ENCODE data around the gene HGS.
A peak's percentile ranks its signal among the peaks of the same experiment; 100 is the strongest.

The HGS gene

DNA sequence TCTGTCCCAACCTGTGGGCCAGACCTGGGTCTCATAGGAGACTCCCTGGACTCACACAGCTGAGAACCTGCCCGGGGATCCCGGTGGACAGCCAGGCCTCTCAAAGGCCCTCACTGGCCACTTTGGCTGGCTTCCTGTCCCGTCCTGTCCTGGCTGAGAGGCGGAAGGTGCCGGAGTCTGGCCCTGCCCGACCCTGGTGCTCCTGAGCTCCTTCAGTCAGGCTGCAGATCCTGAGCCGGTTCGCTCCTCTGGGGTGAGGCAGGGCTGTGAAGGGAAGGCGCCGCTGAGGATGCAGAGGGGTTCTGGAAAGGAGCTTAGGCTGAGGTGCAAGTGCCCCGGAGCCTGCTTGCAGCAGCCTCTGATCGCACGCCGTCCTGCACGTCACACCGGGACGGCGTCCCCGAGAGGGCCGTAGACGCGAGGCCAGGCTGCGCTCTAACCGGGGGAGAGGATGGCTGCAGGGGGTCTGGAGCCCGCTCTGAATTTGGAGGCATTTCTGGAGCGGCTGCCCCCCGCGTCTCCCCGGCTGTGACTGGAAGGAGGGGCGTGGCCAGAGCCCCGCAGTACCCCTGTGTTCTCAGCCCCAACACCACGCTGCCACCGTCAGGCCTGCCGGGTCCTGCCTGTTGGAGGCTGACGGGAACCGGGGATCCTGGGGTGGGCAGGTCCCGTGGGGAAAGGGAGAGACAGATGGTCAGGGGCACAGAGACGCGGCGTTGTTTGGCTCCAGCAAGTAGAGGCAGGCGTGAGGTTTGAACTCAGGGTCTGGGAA lies 4.1 kb downstream of the HGS start:
- DNase-seq, result no peak

DNA sequence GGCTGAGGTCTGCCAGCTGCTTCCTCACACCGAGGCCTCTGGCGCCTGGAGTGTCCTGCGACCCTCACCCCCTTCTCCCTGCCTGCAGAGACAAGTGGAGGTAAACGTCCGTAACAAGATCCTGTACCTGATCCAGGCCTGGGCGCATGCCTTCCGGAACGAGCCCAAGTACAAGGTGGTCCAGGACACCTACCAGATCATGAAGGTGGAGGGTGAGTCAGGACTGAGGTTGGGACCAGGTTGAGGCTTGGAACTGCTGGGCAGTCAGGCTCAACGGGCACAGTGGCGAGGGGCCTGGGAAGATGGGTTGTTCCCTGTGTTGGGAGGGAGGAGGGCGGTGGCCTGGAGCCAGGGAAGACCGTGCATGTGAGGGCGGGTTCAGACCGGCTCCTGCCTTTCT lies 4.8 kb downstream of the HGS start:
- no peak for DNase-seq

DNA sequence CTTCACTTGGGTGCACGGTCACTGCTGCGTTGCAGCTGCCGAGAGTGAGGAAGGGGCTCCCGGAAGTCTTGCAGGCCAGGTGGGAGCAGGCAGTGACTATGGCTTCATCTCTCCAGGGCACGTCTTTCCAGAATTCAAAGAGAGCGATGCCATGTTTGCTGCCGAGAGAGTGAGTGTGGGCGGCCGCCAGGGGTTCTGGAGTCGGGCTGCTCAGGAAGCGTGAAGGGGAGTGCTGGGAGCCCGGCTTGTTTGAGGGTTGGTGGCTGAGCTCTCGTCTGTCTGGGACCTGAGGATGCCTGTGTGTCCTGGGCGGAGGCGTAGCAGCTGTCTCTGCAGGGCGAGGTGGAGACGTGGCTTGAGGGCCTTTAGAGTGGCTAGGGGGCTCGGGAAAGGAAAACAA lies 6.3 kb downstream of the HGS start:
- DNase-seq, result no peak

DNA sequence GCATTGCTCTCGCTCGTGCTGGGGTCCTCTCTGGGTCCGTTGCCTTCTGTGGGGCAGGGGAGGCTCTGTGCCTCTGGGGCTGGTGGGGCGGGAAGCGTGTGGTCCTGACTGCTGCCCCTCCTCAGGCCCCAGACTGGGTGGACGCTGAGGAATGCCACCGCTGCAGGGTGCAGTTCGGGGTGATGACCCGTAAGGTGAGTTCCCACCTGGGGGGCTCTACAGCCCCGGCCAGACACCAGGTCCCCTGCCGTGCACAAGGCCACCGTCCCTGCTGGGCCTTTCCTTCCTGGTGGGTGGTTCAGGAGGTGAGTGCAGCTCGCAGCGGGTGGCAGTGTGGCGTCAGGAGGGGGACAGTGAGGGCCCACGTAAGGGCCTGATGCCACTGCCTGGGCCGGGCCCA lies 6.7 kb downstream of the HGS start:
- no peak for DNase-seq

DNA sequence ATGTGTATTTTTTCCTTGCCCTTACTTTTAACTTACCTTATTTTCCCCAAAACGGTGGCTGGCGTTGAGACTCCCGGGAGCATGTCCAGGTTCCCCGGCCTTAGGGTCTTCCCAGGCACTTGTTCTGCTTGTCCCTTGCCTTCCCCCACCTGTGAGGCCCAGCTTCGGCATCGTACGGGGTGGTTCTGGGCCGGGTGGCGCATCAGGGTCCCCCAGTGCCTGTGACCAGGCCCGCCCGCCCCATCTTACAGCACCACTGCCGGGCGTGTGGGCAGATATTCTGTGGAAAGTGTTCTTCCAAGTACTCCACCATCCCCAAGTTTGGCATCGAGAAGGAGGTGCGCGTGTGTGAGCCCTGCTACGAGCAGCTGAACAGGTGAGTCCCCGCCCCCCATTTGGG lies 7.4 kb downstream of the HGS start:
- no peak for DNase-seq

DNA sequence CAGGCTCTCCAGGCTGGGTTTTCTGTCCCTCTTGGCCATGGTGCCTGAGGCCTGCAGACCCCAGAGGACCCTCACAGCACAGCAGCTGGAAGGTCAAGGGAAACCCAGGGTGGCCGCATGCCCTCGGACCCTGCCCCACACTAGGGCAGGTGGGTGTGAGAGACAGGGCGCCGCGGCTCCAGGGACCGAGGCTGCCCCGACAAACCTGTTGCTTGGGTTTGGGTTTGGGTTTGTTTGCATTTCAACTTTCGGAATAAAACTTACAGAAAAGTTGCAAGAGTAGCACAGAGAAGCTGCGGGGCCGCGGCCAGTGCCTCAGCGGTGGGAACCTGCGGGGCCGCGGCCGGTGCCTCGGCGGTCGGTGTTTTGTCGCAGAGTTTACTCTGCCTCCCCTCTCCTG lies 7.8 kb downstream of the HGS start:
- no peak for DNase-seq

DNA sequence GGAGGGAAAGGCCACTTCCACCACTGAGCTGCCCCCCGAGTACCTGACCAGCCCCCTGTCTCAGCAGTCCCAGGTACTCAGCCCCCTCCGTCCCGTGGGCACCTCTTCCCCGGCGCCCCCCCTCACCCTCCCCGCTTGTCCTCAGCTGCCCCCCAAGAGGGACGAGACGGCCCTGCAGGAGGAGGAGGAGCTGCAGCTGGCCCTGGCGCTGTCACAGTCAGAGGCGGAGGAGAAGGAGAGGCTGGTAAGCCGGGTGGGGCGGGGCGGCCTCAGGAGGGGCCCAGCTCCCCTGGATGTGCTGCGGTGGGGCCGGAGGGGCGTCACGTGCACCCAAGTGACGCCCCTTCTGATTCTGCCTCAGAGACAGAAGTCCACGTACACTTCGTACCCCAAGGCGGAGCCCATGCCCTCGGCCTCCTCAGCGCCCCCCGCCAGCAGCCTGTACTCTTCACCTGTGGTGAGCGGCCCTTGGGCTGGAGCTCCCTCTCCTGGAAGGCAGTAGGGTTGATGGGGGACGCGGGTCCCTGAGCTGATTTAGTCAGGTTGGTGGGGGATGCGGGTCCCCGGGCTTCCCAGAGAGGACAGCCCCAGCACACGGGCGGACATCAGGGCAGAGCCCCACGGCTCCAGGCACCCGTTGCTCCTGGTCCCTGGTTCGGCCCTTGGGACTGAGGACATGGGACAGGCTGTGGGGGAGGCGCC lies 9.8 kb downstream of the HGS start:
- DNase-seq, result no peak

DNA sequence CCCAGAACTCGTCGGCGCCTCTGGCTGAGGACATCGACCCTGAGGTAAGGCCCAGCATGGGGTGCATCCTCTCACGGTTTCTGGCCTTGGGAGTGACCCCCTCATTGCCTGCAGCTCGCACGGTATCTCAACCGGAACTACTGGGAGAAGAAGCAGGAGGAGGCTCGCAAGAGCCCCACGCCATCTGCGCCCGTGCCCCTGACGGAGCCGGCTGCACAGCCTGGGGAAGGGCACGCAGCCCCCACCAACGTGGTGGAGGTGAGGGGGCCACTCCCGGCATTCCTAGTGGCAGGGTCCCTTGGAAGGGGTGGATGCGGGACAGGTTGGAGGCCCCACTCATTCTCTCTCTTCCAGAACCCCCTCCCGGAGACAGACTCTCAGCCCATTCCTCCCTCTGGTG lies 11.0 kb downstream of the HGS start:
- DNase-seq, result no peak

DNA sequence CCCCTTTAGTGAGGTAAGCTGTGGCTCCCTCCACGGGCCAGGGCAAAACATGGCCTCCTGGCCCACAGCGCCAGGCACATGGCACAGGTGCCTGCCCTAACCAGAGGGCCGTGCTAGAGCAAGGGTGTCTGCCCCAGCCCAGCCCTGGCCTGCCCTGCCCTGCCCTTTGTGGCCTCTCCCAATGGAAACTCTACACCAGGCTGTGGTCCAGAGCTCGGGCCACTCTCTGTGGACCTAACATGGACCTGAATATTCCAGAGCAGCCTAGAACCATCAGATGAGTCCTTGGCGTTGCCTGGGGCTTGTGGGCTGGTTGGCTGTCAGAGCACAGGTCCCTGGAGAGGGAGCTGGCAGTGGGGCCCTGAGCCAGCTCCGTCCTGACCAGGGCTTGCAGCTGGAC lies 11.4 kb downstream of the HGS start:
- no peak for DNase-seq

DNA sequence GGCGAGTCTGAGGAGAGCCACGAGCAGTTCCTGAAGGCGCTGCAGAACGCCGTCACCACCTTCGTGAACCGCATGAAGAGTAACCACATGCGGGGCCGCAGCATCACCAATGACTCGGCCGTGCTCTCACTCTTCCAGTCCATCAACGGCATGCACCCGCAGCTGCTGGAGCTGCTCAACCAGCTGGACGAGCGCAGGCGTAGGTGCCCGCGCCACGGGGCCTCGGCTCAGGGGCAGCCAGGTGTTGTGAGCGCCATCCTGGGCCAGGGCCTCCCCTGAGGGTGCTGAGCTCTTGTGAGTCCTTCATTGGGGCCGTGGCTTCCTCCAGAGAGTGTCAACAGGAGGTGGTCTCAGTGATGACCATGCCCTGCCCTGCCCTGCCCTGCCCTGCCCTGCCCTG lies 12.0 kb downstream of the HGS start:
- no peak for DNase-seq

DNA sequence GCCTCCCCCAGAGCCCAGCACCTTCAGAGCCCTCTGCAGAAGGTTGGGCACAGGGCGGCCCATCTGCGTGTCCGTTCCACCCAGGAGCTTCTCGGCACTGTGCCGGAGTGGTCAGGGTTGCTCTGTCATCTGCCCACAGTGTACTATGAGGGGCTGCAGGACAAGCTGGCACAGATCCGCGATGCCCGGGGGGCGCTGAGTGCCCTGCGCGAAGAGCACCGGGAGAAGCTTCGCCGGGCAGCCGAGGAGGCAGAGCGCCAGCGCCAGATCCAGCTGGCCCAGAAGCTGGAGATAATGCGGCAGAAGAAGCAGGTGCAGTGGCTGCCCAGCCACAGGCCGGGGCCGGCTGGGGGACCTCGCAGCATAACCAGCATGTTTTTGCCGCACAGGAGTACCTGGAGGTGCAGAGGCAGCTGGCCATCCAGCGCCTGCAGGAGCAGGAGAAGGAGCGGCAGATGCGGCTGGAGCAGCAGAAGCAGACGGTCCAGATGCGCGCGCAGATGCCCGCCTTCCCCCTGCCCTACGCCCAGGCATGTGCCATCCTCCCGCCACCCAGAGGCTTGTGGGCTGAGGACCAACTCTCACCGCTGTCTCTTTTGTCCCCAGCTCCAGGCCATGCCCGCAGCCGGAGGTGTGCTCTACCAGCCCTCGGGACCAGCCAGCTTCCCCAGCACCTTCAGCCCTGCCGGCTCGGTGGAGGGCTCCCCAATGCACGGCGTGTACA lies 12.6 kb downstream of the HGS start:
- no peak for DNase-seq

DNA sequence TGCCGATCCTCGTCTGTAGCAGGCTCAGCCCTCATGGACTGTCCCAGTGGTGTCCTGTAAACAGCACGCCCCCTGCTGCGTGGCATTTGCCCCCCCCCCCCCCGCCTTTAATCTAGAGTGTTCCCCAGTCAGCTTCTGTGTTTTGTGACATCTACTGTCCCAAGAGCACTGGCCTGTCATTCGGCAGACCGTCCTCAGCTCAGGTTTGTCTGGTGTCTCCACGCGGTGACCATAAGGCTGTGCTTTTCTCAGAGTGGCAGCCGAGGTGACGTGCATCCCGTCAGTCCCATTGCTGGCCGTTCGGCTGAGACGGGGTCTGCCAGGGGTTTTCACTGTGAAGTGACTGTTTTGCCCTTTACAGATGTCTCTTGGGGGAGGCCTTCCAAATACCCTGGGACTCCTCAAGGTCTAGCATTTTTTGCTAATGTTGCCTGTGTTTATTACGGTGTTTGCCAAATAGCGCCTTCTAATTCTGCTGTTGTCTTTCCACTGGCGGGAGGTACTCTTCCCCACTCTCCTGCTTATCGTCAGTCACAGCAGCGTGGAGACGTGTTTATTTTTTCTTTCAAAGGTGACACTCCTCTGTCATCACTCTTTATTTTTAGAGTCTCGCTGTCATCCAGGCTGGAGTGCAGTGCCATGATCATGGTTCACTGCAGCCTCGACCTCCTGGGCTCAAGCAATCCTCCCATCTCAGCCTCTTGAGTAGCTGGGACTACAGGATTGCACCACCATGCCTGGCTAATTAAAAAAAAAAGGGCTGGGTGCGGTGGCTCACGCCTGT lies 13.6 kb downstream of the HGS start:
- DNase-seq, result no peak

DNA sequence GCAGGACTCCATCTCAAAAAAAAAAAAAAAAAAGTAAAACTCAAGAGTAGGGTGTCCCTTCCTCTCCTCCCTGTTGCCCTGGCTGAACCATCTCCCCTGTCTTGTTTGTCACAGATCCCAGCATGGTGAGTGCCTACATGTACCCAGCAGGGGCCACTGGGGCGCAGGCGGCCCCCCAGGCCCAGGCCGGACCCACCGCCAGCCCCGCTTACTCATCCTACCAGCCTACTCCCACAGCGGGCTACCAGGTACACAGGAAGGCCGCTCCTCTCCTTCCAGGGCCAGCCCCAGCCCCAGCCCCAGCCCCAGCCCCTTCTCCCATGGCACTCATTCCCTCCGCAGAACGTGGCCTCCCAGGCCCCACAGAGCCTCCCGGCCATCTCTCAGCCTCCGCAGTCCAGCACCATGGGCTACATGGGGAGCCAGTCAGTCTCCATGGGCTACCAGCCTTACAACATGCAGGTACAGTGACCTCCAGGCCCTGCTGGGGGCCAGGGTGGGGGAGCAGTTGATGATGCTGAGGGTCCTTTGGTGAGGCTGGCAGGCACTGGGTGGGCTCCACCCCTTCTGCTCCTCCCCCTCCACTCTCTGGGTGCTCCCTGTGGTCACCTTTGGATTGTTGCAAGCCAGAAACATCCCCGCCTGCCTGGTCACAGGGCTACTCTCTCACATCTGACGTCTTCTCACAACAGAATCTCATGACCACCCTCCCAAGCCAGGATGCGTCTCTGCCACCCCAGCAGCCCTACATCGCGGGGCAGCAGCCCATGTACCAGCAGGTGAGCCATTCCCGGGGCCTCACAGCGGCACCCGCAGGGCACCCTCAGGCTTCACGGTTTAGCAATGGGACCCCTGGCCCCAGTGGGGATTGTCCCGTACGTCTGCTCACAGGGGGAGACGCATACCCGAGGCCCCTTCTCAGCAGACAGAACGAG lies 16.8 kb downstream of the HGS start:
- no peak for DNase-seq

DNA sequence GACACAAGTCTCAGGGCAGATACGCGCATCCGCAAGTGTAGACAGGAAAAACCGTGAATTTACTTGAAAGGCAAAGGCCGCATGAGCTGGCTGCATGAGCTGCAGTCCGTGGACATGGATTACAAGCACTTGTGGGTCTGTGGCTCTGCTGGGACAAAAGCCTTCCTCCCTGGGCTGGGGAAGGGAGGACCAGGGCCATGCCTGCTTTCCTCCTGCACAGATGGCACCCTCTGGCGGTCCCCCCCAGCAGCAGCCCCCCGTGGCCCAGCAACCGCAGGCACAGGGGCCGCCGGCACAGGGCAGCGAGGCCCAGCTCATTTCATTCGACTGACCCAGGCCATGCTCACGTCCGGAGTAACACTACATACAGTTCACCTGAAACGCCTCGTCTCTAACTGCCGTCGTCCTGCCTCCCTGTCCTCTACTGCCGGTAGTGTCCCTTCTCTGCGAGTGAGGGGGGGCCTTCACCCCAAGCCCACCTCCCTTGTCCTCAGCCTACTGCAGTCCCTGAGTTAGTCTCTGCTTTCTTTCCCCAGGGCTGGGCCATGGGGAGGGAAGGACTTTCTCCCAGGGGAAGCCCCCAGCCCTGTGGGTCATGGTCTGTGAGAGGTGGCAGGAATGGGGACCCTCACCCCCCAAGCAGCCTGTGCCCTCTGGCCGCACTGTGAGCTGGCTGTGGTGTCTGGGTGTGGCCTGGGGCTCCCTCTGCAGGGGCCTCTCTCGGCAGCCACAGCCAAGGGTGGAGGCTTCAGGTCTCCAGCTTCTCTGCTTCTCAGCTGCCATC lies 17.7 kb downstream of the HGS start:
- peak; percentile 47 for DNase-seq

DNA sequence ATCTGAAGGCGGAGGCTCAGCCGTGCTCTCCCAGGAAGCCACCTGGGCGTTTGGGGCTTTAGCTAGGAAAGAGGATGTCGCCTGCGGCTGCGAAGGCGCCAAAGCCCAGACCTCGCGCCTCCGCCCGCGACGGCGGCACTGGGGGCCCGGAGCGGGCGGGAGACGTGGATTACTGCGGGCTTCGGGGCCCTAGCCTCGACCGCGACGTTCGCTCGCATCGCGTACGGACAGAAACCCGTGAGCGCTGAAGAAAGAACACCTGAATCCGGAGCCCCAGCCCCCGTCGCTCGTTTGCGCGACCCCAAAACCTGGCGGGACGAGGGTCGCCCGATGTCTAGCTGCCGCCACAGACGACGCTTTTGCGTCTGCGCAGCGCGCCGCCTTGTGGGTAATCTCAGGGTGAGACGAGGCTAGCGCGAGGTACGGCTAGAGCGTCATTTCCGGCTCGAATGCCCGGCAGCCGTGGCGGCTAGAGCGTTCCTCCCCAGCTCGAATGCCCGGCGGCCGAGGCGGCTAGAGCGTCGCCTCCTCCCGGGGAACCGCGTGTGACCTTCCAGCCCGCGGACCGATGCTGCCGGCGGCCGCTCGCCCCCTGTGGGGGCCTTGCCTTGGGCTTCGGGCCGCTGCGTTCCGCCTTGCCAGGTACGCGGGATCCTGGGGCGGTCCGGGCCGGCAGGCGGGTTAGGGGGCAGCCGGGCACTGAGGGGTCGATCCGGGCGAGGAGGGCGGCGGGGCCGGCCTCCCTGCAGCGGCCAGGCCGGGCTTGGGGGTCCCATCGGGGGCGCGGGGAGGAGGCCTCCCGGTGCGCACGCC lies 19.3 kb downstream of the HGS start, which contains the start of gene MRPL12:
TSS of gene MRPL12 (plus strand) at position 434 of the 813 bp plus-strand sequence. CDS start at position 569, 135 bp downstream.
- DNase-seq, result peak; percentile 94

DNA sequence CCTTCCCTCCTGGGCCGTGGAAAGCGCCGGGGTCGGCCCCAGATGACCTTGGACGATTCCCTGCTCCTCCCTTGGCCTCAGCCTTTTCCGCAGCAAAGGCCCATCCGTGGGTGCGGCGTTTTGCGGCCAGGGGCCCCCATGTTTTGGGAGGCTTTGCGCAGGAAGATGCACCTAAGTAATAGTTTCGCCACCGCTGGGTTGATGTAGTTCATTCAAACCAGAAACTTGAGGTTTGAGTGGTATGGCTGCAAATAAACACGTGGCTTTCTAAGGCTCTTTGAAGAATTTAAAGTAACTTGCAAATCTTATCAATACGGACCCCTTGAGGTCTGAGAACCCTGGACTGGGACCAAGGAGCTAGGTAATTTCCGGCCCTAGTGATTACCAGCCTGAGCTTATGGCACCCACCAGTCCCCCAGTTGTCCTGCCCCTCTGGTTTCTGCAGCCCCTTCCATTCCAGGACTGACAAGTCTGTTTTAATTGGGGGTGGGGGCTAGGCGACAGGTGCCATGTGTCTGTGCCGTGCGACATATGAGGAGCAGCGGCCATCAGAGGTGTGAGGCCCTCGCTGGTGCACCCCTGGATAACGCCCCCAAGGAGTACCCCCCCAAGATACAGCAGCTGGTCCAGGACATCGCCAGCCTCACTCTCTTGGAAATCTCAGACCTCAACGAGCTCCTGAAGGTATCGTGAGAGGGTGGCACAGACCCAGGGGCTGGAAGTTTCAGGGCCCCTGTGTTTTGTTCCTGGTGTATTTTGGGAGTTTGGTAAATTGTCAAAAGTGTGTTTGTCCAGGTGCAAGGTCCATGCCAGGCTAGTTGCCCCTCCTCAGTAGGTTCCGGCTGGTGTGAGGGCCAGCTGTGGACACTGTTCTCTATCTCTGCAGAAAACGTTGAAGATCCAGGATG lies 20.2 kb downstream of the HGS start:
- peak; percentile 44 for DNase-seq

DNA sequence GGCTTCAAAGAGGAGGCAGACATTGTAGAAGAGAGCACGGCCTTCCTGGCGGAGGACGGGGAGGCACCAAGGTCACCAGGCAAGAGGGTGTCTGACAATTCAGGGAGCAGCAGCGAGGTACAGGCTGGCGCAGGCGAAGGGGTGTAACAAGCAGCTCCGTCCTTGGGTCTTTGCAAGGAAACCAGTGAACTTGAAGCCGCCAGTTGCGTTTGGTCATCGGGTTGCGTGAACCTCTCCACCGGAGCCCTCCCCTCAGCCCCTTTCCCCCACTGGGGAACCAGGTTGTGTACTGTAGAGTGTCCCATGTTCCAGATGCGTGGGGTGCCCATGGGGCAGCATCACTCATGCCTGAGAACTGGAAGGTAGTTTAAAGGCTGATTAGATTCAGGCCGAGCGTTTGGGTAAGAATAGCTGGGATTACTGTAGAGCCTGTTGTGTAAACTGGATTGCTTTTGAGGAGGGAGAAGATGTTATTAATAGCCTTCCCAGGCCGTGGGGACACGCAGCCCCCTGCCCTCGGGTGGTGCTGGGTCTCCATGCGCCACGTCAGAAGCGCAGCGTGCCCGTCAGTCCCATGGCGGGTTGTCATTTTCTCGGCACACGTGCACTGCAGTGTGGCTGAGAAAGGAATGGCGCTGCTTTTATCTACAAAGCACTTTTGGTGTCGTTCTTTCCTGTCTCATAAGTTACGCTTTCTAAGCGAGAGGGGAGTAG lies 21.9 kb downstream of the HGS start:
- no peak for DNase-seq

DNA sequence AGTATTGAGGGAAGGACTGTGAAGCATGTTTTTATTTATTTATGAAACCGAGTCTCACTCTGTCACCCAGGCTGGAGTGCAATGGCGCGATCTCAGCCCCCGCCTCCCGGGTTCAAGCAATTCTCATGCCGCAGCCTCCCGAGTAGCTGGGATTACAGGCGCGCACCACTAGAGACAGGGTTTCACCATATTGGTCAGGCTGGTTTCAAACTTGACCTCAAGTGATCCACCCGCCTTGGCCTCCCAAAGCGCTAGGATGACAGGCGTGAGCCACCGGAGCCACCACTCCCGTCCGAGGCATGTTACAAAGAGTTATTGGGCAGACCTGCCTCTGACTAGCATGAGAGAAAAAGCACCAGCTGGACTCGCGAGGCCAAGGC lies 22.4 kb downstream of the HGS start:
- DNase-seq, result no peak

Data from stimulated activated CD8-positive, alpha-beta memory T cell treated with anti-CD3 and anti-CD28 coated beads, Interleukin-4, amount 100 ng/mL, for 48 hours (primary cell).